ENCODE data around the gene SSR4. TPM values are rescaled to one million over a fixed set of nuclear protein-coding genes. Genes with fewer than 3 reads are reported as not detected.

Gene SSR4
- total RNA-seq, 1 experiment from 2014 or later, result 360 TPM

DNA sequence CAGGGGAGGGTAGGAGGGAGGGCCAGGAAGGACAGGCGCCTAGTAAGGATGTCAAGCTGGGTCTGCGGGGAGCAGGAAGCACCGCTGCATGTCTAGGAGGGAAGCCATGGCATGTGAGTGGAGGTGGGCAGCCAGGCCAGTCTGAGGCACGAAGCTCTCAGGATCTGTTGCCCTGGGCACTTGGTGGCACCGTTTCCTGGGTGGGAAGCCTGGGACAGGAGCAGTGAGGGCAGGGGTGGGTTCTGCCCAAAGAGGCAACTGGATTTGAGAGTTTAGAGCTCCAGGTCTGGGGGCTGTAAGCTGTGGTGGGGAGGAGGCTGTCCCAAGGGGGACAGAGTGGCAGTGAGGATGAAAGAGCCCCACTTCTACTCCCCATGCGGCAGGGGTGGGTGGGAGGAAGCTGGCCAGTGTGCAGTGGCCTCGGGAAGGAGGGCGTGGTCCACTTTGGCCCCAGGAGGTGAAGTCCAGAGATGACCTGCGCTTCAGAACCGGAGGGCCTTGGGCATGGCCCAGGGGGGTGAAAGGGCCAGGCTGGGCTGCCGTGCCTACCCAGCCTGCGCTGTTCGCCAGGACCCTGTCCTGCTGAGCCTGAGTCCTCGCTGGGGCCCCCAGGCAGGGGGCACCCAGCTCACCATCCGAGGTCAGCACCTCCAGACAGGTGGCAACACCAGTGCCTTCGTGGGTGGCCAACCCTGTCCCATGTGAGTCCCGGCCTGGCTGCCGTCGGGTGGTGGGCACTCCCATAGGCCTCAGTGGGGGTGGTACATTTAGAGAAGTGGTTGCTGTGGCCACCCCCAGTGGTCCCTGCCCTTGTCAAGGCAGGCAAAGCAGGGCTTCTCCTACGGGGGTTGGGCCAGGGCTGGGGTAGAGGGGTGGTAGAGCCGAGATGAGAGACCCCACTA lies 21.9 kb upstream of the SSR4 start:
- Mint-ChIP-seq H3K4me1 (ENCODE audit: low read depth, unreplicated experiment) (no peaks in the 10 kb centered on the region), H3K27ac (ENCODE audit: unreplicated experiment) (no peak overlapping the region), H3K27me3 (ENCODE audit: unreplicated experiment) (no peaks in the 10 kb centered on the region), H3K4me3 (ENCODE audit: low read depth, unreplicated experiment) (no peak overlapping the region), H3K9me3 (ENCODE audit: low read depth, unreplicated experiment) (no peaks in the 10 kb centered on the region), H3K36me3 (ENCODE audit: insufficient read depth, unreplicated experiment) (peaks cover 18% of the 10 kb centered on the region)
- TF ChIP-seq, protein P1, sequence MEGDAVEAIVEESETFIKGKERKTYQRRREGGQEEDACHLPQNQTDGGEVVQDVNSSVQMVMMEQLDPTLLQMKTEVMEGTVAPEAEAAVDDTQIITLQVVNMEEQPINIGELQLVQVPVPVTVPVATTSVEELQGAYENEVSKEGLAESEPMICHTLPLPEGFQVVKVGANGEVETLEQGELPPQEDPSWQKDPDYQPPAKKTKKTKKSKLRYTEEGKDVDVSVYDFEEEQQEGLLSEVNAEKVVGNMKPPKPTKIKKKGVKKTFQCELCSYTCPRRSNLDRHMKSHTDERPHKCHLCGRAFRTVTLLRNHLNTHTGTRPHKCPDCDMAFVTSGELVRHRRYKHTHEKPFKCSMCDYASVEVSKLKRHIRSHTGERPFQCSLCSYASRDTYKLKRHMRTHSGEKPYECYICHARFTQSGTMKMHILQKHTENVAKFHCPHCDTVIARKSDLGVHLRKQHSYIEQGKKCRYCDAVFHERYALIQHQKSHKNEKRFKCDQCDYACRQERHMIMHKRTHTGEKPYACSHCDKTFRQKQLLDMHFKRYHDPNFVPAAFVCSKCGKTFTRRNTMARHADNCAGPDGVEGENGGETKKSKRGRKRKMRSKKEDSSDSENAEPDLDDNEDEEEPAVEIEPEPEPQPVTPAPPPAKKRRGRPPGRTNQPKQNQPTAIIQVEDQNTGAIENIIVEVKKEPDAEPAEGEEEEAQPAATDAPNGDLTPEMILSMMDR (IDR thresholded peaks at IDR 0.05; ENCODE audit: unreplicated experiment), result no peak
- intact Hi-C loops (cut with micrococcal nuclease; ENCODE audit: unreplicated experiment), result no loop called here
- no peak for DNase-seq
- BruUV-seq (replicated peaks), result no TSS peak
- CTCF ChIA-PET, result no interaction called here

DNA sequence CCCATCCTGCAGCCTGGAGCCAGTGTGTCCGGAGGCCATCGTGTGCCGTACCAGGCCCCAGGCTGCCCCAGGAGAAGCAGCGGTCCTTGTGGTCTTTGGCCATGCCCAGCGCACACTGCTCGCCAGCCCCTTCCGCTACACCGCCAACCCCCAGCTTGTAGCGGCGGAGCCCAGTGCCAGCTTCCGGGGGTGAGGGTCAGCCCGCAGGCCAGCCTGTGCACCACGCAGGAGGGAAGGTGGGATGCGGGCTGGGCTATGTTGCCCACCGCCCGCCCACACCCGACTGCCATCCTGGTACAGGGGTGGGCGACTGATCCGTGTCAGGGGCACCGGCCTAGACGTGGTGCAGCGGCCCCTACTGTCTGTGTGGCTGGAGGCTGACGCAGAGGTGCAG lies 21.3 kb upstream of the SSR4 start:
- no TSS peak for BruUV-seq (replicated peaks)
- TF ChIP-seq, protein P1 (IDR thresholded peaks at IDR 0.05; ENCODE audit: unreplicated experiment), result no peak
- CTCF ChIA-PET, result no interaction called here
- Mint-ChIP-seq H3K27ac (ENCODE audit: unreplicated experiment) (no peak overlapping the region), H3K4me3 (ENCODE audit: low read depth, unreplicated experiment) (no peak overlapping the region), H3K36me3 (ENCODE audit: insufficient read depth, unreplicated experiment) (peaks cover 15% of the 10 kb centered on the region), H3K4me1 (ENCODE audit: low read depth, unreplicated experiment) (no peaks in the 10 kb centered on the region), H3K27me3 (ENCODE audit: unreplicated experiment) (no peaks in the 10 kb centered on the region), H3K9me3 (ENCODE audit: low read depth, unreplicated experiment) (no peaks in the 10 kb centered on the region)
- intact Hi-C loops (cut with micrococcal nuclease; ENCODE audit: unreplicated experiment), result no loop called here
- no peak for DNase-seq

DNA sequence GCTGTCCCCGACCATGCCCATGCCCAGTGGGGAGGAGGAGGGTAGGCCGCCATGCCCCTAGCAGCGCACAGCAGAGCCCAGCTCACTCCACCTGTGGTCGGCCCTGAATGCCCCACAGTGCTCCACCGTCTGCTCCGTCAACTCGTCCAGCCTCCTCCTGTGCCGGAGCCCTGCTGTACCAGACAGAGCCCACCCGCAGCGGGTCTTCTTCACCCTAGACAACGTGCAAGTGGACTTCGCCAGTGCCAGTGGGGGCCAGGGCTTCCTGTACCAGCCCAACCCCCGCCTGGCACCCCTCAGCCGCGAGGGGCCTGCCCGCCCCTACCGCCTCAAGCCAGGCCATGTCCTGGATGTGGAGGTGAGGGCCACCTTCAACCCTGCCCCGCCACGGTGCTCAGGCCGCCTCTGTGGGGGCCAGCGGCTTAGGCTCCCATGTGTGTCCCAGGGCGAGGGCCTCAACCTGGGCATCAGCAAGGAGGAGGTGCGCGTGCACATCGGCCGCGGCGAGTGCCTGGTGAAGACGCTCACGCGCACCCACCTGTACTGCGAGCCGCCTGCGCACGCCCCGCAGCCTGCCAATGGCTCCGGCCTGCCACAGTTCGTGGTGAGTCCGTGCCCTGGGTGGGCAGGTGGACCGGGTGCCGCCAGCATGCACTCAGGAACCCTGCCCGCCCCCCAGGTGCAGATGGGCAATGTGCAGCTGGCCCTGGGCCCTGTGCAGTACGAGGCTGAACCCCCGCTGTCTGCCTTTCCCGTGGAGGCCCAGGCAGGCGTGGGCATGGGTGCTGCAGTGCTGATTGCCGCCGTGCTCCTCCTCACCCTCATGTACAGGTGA lies 20.5 kb upstream of the SSR4 start:
- no peaks in the 10 kb centered on the region for H3K9me3 Mint-ChIP-seq (ENCODE audit: low read depth, unreplicated experiment)
- intact Hi-C loops (cut with micrococcal nuclease; ENCODE audit: unreplicated experiment), result no loop called here
- H3K27me3 Mint-ChIP-seq (ENCODE audit: unreplicated experiment), result no peaks in the 10 kb centered on the region
- DNase-seq, result no peak
- TF ChIP-seq, protein P1 (IDR thresholded peaks at IDR 0.05; ENCODE audit: unreplicated experiment), result no peak
- H3K4me1 Mint-ChIP-seq (ENCODE audit: low read depth, unreplicated experiment), result no peaks in the 10 kb centered on the region
- no peak overlapping the region for H3K4me3 Mint-ChIP-seq (ENCODE audit: low read depth, unreplicated experiment)
- no peak overlapping the region for H3K27ac Mint-ChIP-seq (ENCODE audit: unreplicated experiment)
- peaks cover 20% of the 10 kb centered on the region for H3K36me3 Mint-ChIP-seq (ENCODE audit: insufficient read depth, unreplicated experiment)
- BruUV-seq (replicated peaks), result no TSS peak
- CTCF ChIA-PET, result no interaction called here

DNA sequence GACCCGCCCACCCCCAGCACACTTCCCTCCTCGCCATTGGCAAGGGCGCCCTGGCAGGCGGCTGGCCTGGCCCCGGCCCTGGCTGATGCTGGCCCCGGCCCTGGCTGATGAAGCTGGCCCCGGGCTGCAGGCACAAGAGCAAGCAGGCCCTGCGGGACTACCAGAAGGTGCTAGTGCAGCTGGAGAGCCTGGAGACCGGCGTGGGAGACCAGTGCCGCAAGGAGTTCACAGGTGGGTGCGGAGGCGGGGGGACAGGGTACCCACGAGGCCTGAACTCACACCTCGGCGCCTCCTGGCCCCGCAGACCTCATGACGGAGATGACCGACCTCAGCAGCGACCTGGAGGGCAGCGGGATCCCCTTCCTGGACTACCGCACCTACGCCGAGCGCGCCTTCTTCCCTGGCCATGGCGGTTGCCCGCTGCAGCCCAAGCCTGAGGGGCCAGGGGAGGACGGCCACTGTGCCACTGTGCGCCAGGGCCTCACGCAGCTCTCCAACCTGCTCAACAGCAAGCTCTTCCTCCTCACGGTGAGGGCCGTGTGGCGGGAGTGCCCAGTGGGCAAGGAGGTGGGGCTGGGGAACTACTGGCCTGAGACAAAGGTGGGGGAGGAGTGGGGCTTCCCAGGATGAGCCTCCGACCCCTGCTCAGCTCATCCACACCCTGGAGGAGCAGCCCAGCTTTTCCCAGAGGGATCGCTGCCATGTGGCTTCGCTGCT lies 19.7 kb upstream of the SSR4 start:
- intact Hi-C loops (cut with micrococcal nuclease; ENCODE audit: unreplicated experiment), result no loop called here
- DNase-seq, result no peak
- CTCF ChIA-PET, result no interaction called here
- no peaks in the 10 kb centered on the region for H3K9me3 Mint-ChIP-seq (ENCODE audit: low read depth, unreplicated experiment)
- H3K27me3 Mint-ChIP-seq (ENCODE audit: unreplicated experiment), result peaks cover 5% of the 10 kb centered on the region
- H3K4me1 Mint-ChIP-seq (ENCODE audit: low read depth, unreplicated experiment), result peaks cover under 1% of the 10 kb centered on the region
- H3K36me3 Mint-ChIP-seq (ENCODE audit: insufficient read depth, unreplicated experiment), result peaks cover 18% of the 10 kb centered on the region
- no peak overlapping the region for H3K27ac Mint-ChIP-seq (ENCODE audit: unreplicated experiment)
- H3K4me3 Mint-ChIP-seq (ENCODE audit: low read depth, unreplicated experiment), result no peak overlapping the region
- no TSS peak for BruUV-seq (replicated peaks)
- TF ChIP-seq, protein P1 (IDR thresholded peaks at IDR 0.05; ENCODE audit: unreplicated experiment), result no peak

Data from Calu3 (cell line).